PC-3 (cell line): ENCODE results near the gene ITGB1BP2. TPM values are rescaled to one million over a fixed set of nuclear protein-coding genes. Genes with fewer than 3 reads are reported as not detected.
"Not testable (repeated sequence)": the region's sequence is repeated elsewhere in the genome, so short reads cannot be mapped to it uniquely, and the experiment has no call there.

Experiments
- ATAC-seq: fragments of 200-7000 bp; cut with Tn5 transposase; 2 replicates; pipeline ENCODE4 v1.9.1; 2020; ENCODE audit warnings: mild to moderate bottlenecking, moderate library complexity
- BruUV-seq: library from RNA; stranded (reverse); fragments of 400-500 nt; replicated peaks from 2 replicates; lab custom pipeline; 2021; lab: Mats Ljungman, UMichigan
- CTCF ChIA-PET: fragments of 300-600 bp; sonication (Branson Sonifier 250); formaldehyde crosslinking; loops from one replicate; lab custom pipeline; 2022; ENCODE audit warnings: antibody characterized with exemption; lab: Charles Lee
- POLR2A ChIA-PET: fragments of 300-600 bp; sonication (Branson Sonifier 250); formaldehyde crosslinking; loops from one replicate; lab custom pipeline; 2022; ENCODE audit warnings: antibody characterized with exemption; ENCODE audit not compliant: unreplicated experiment; lab: Charles Lee
- DNase-seq: peaks from one replicate; pipeline ENCODE4 v3.0.0-alpha.2; 2015
- H2AFZ ChIP-seq: fragments of 300-600 bp; sonication (generic); 2 replicates; pipeline ENCODE4 v1.6.0; 2016; ENCODE audit warnings: antibody characterized with exemption, low read length
- H3F3A ChIP-seq: fragments of 300-600 bp; sonication (generic); one replicate; pipeline ENCODE4 v1.6.0; 2017; ENCODE audit warnings: antibody characterized with exemption, low read length, control low read depth, mild to moderate bottlenecking; ENCODE audit not compliant: unreplicated experiment
- H3K27ac ChIP-seq: fragments of 300-600 bp; sonication (generic); 2 replicates; pipeline ENCODE4 v1.5.1; 2016; ENCODE audit warnings: mild to moderate bottlenecking, low read length
- H3K27me3 ChIP-seq: fragments of 300-600 bp; sonication (generic); 2 replicates; pipeline ENCODE4 v1.6.1; 2016; ENCODE audit warnings: low read length, mixed read lengths
- H3K36me3 ChIP-seq: fragments of 300-600 bp; sonication (generic); 2 replicates; pipeline ENCODE4 v1.6.1; 2016; ENCODE audit warnings: low read depth, mixed run types, low read length, mixed read lengths
- H3K4me1 ChIP-seq: fragments of 300-600 bp; sonication (generic); 2 replicates; pipeline ENCODE4 v1.5.1; 2016; ENCODE audit warnings: low read length; ENCODE audit not compliant: insufficient read depth
- H3K4me2 ChIP-seq: fragments of 300-600 bp; sonication (generic); 2 replicates; pipeline ENCODE4 v1.6.0; 2016; ENCODE audit warnings: low read length
- H3K4me3 ChIP-seq: fragments of 300-600 bp; sonication (generic); 2 replicates; pipeline ENCODE4 v1.5.1; 2016; ENCODE audit warnings: mild to moderate bottlenecking, low read length, mixed read lengths
- H3K79me2 ChIP-seq: fragments of 300-600 bp; sonication (generic); 2 replicates; pipeline ENCODE4 v1.6.1; 2017; ENCODE audit warnings: low read length, mixed read lengths
- H3K9ac ChIP-seq: fragments of 300-600 bp; sonication (generic); 2 replicates; pipeline ENCODE4 v1.6.0; 2016; ENCODE audit warnings: mild to moderate bottlenecking, low read length
- H3K9me2 ChIP-seq: fragments of 300-600 bp; sonication (generic); replicated peaks from 2 replicates; pipeline ENCODE4 v1.6.1; 2016; ENCODE audit warnings: mixed run types, low read length, mixed read lengths
- H3K9me3 ChIP-seq: fragments of 300-600 bp; sonication (generic); 2 replicates; pipeline ENCODE4 v1.6.1; 2016; ENCODE audit warnings: low read length, mixed read lengths
- H4K20me1 ChIP-seq: fragments of 300-600 bp; sonication (generic); 2 replicates; pipeline ENCODE4 v1.6.1; 2016; ENCODE audit warnings: low read length, mixed read lengths
- CTCF ChIP-seq: fragments of 300-600 bp; sonication (generic); conservative IDR thresholded peaks from 2 replicates; pipeline ENCODE4 v1.5.1; 2017; ENCODE audit warnings: antibody characterized with exemption, low read depth, mild to moderate bottlenecking, low read length
- EZH2 ChIP-seq: fragments of 300-600 bp; sonication (generic); IDR thresholded peaks from one replicate; pipeline ENCODE4 v1.6.1; 2017; ENCODE audit warnings: antibody characterized with exemption, mild to moderate bottlenecking, low read length; ENCODE audit not compliant: unreplicated experiment
- EZH2phosphoT487 ChIP-seq: fragments of 300-600 bp; sonication (generic); IDR thresholded peaks from 2 replicates; pipeline ENCODE4 v1.6.1; 2018; ENCODE audit warnings: mild to moderate bottlenecking, antibody characterized with exemption, low read length, borderline replicate concordance
- intact Hi-C: fragments of 100-400 bp; cut with micrococcal nuclease; formaldehyde crosslinking; loops from 2 replicates; pipeline ENCODE4 v1.9.0; 2023
- total RNA-seq: library from RNA; depleted of rRNA; stranded (reverse); fragments of >200 nt; gene quantifications from 2 replicates; pipeline ENCODE4 v1.2.3, GENCODE V29; 2014

Gene ITGB1BP2
- total RNA-seq, 1 experiment from 2014 or later, result 1.7 TPM

- BruUV-seq, result no TSS peak
- CTCF ChIA-PET, result no interaction called here
- no peaks in the 10 kb centered on the region for H3F3A ChIP-seq
- no peaks in the 10 kb centered on the region for H3K4me1 ChIP-seq
- no peaks in the 10 kb centered on the region for H3K9me2 ChIP-seq
- POLR2A ChIA-PET, result no interaction called here
- no peak overlapping the region for H2AFZ ChIP-seq
- intact Hi-C loops, result no loop called here
- no peaks in the 10 kb centered on the region for H3K79me2 ChIP-seq
- no peak overlapping the region for H3K4me3 ChIP-seq
- H3K4me2 ChIP-seq, result no peak overlapping the region
- H3K9ac ChIP-seq, result no peak overlapping the region
- DNase-seq (no peak), ATAC-seq (no peak)
- H3K9me3 ChIP-seq, result no peaks in the 10 kb centered on the region
- no peak for TF ChIP-seq EZH2
- TF ChIP-seq EZH2phosphoT487, result no peak
- TF ChIP-seq CTCF, result no peak
- H3K27ac ChIP-seq, result no peak overlapping the region
- no peaks in the 10 kb centered on the region for H3K27me3 ChIP-seq
- H4K20me1 ChIP-seq, result no peaks in the 10 kb centered on the region
- H3K36me3 ChIP-seq, result no peaks in the 10 kb centered on the region
These were observed 18.6 kb downstream of the ITGB1BP2 start for GRCh38 chrX:71320126-71320525.

GRCh38 chrX:71321731-71322130 lies 20.2 kb downstream of the ITGB1BP2 start:
- intact Hi-C loops, result no loop called here
- no peak overlapping the region for H2AFZ ChIP-seq
- no peak for TF ChIP-seq CTCF
- TF ChIP-seq EZH2phosphoT487, result no peak
- TF ChIP-seq EZH2, result no peak
- ChIA-PET CTCF (no interaction called here), POLR2A (no interaction called here)
- H3K4me3 ChIP-seq, result no peak overlapping the region
- BruUV-seq, result no TSS peak
- H3K9me3 ChIP-seq, result no peaks in the 10 kb centered on the region
- no peaks in the 10 kb centered on the region for H4K20me1 ChIP-seq
- DNase-seq (no peak), ATAC-seq (no peak)
- H3K9ac ChIP-seq, result no peak overlapping the region
- H3K9me2 ChIP-seq, result no peaks in the 10 kb centered on the region
- H3K27me3 ChIP-seq, result no peaks in the 10 kb centered on the region
- no peak overlapping the region for H3K27ac ChIP-seq
- H3F3A ChIP-seq, result no peaks in the 10 kb centered on the region
- no peaks in the 10 kb centered on the region for H3K4me1 ChIP-seq
- H3K79me2 ChIP-seq, result no peaks in the 10 kb centered on the region
- H3K4me2 ChIP-seq, result no peak overlapping the region
- peaks cover 3% of the 10 kb centered on the region; the same call in 1 of the 2 replicates for H3K36me3 ChIP-seq

GRCh38 chrX:71324452-71324851 lies 22.9 kb downstream of the ITGB1BP2 start:
- H3K27me3 ChIP-seq, intact Hi-C loops, POLR2A ChIA-PET, DNase-seq, BruUV-seq, H3K36me3 ChIP-seq, H3K9ac ChIP-seq, H3K4me2 ChIP-seq, H3F3A ChIP-seq, H4K20me1 ChIP-seq, H3K9me2 ChIP-seq, H3K4me3 ChIP-seq, H3K4me1 ChIP-seq, H3K79me2 ChIP-seq, H3K9me3 ChIP-seq, H3K27ac ChIP-seq, H2AFZ ChIP-seq, CTCF ChIA-PET, ATAC-seq: not testable (repeated sequence)
